ENCODE results near the gene SLC25A42.

The SLC25A42 gene

DNA sequence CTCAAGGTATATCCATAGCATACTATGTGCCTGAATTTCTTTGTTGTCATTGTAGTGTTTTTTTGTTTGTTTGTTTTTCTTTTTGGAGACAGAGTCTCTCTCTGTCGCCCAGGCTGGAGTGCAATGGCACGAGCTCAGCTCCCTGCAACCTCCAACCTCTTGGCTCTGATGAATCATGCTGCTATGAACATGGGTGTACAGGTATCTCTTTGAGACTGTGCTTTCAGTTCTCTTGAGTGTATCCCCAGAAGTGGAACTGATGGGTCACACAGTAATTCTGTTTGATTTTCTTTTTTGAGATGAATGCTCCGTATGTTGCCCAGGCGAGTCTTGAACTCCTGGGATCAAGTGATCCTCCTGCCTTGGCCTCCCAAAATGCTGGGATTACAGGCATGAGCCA is 13.7 kb upstream of the SLC25A42 start:
- H3K4me3 ChIP-seq (ENCODE audit: low read depth, low read length): no peak overlapping the region
- TF ChIP-seq, protein P1, sequence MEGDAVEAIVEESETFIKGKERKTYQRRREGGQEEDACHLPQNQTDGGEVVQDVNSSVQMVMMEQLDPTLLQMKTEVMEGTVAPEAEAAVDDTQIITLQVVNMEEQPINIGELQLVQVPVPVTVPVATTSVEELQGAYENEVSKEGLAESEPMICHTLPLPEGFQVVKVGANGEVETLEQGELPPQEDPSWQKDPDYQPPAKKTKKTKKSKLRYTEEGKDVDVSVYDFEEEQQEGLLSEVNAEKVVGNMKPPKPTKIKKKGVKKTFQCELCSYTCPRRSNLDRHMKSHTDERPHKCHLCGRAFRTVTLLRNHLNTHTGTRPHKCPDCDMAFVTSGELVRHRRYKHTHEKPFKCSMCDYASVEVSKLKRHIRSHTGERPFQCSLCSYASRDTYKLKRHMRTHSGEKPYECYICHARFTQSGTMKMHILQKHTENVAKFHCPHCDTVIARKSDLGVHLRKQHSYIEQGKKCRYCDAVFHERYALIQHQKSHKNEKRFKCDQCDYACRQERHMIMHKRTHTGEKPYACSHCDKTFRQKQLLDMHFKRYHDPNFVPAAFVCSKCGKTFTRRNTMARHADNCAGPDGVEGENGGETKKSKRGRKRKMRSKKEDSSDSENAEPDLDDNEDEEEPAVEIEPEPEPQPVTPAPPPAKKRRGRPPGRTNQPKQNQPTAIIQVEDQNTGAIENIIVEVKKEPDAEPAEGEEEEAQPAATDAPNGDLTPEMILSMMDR (IDR thresholded peaks at IDR 0.05; ENCODE audit: low read depth, low read length, missing control alignments): no peak
- DNase-seq (ENCODE audit: low read depth): no peak

DNA sequence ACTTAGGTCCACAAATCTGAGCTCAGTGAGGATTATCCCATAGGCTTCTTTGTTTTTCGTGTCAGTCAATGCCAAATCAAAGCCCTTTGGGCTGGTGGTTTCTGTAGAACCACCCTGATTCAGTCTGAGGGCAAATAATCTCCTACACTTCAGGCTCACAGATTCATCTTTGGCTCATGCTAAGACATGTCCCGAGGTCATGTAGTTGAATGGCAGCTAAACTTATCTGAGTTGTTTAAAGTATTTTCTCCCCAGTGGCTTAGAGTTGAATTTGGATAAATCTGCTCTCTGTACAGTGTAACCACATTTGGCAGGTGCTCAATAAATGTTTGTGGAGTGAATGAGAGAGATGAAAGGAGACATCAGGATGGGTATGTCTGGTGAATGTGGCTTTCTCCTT is 13.1 kb upstream of the SLC25A42 start:
- no peak for DNase-seq (ENCODE audit: low read depth)
- H3K4me3 ChIP-seq (ENCODE audit: low read depth, low read length): no peak overlapping the region
- TF ChIP-seq, protein P1 (IDR thresholded peaks at IDR 0.05; ENCODE audit: low read depth, low read length, missing control alignments): no peak

DNA sequence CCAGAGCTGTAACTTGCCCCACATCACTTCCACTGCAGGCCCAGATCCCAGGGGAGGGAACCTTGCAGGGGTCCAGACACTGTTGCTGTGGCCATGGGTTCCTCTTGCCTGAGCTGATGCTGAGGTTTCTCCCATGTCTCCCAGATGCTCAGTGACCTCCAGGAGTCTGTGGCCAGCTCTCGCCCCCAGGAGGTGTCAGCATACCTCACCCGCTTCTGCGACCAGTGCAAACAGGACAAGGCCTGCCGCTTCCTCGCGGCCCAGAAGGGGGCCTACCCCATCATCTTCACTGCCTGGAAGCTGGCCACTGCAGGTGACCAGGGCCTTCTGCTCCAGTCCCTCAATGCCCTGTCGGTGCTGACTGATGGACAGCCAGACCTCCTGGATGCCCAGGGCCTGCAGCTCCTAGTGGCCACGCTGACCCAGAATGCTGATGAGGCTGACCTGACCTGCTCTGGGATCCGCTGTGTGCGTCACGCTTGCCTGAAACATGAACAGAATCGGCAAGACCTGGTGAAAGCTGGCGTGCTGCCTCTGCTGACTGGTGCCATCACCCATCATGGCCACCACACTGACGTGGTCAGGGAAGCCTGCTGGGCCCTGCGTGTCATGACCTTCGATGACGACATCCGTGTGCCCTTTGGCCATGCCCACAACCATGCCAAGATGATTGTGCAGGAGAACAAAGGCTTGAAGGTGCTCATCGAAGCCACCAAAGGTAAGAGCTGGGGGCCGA is 12.1 kb upstream of the SLC25A42 start:
- TF ChIP-seq, protein P1 (IDR thresholded peaks at IDR 0.05; ENCODE audit: low read depth, low read length, missing control alignments): no peak

DNA sequence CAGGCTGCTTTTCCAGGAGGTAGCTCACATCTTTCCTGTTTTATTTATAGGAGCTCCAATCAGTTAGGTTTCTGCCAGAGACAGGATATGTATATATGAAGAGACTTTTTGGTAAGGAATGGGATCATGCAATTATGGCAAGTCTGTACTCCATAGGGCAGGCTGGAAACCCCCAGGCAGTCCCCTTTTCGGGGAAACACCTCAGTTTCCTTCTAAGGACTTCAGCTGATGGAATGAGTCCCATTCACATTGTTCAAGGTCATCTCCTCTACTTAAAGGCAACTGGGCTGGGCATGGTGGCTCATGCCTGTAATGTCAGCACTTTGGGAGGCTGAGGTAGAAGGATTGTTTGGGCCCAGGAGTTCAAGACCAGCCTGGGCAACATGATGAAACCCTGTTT is 10.9 kb upstream of the SLC25A42 start:
- no peak overlapping the region for H3K4me3 ChIP-seq (ENCODE audit: low read depth, low read length)
- DNase-seq (ENCODE audit: low read depth): no peak
- TF ChIP-seq, protein P1 (IDR thresholded peaks at IDR 0.05; ENCODE audit: low read depth, low read length, missing control alignments): no peak

More for the DNA sequence above, 12.1 kb upstream of the SLC25A42 start:
- no peak for DNase-seq (ENCODE audit: low read depth)
- H3K4me3 ChIP-seq (ENCODE audit: low read depth, low read length): no peak overlapping the region

DNA sequence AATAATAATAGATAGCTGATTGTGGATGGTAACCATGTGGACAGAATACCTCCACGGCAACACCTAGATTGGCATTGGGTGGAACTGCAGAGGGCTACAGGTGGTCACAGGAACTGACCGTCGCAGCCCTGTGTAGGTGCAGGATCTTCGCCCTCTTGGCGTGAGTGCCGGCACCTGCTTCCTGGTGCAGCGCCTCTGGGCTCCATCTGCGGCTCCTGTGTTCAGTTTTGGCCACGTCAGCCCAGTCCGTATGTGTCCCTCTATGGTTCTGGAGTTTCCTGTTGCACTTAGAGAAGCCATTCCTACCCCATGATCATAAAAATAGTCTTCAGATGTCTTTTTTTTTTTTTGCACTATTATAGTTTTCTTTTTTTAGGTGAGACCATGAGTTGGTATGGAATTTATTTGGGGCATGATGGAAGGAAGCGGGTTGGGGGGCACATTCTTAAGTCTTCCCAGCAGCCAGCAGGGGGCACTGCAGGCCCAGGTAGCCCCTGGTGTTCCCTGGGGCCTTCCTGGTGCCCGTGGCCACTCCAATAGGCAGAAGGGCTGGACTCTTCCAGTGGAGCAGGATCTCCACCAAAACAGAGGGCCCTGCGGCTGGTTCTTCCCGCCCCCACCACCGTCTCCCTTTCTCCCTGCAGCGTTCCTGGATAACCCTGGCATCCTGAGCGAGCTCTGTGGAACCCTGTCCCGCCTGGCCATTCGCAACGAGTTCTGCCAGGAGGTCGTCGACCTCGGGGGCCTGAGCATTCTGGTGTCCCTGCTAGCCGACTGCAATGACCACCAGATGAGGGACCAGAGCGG is 10.1 kb upstream of the SLC25A42 start:
- H3K4me3 ChIP-seq (ENCODE audit: low read depth, low read length): no peak overlapping the region
- TF ChIP-seq, protein P1 (IDR thresholded peaks at IDR 0.05; ENCODE audit: low read depth, low read length, missing control alignments): peak; percentile 86
- no peak for DNase-seq (ENCODE audit: low read depth)

DNA sequence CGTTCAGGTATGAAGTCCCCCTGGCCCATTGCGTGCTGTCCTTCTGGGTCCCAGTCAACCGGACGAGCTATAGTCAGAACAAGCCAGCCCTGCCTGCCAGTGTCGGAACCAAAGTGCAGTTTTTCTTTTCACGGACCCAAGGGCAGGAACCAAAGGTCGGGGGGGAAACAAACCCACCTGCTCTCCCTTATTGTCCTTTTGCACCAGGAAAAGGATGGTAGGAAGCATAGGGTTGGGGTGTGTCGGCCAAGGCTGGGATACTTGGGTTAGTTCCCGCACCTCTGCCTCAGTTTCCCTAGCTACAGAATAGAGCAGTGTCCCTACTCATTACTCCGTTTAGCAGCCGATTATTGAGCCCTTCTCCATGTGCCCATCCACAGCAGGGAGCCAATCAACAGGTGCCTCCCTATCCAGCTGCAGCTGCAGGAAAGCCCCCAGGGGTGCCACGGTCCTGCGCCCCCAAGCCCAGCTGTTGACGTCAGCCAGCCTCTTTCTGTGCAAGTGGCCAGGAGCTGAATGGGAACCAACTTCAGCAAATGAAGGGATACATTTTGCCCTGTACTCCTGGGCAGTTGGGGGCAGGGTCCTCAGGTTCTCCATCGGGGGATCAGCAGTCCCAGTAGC is 9.4 kb upstream of the SLC25A42 start:
- TF ChIP-seq, protein P1 (IDR thresholded peaks at IDR 0.05; ENCODE audit: low read depth, low read length, missing control alignments): no peak
- H3K4me3 ChIP-seq (ENCODE audit: low read depth, low read length): no peak overlapping the region
- no peak for DNase-seq (ENCODE audit: low read depth)

All from GM12864 (cell line).